IMR-90 (cell line): ENCODE measurements around the gene MAPK8IP3. TPM values are rescaled to one million over a fixed set of nuclear protein-coding genes. Genes with fewer than 3 reads are reported as not detected.

Experiments used
- ATAC-seq: fragments of 200-7000 bp; cut with Tn5 transposase; 2 replicates; pipeline ENCODE4 v1.9.1; 2020; ENCODE audit warnings: low read depth, mild to moderate bottlenecking, moderate library complexity
- BruUV-seq: library from RNA; stranded (reverse); fragments of 400-500 nt; replicated peaks from 2 replicates; lab custom pipeline; 2021; lab: Mats Ljungman, UMichigan
- CTCF ChIA-PET: fragments of 300-600 bp; formaldehyde crosslinking; extraction: SDS; loops from one replicate; lab custom pipeline; 2021; ENCODE audit warnings: antibody characterized with exemption; lab: Yijun Ruan, JAX
- POLR2A ChIA-PET: fragments of 300-600 bp; sonication (Branson Sonifier 250); formaldehyde crosslinking; loops from one replicate; lab custom pipeline; 2022; ENCODE audit warnings: antibody characterized with exemption; ENCODE audit not compliant: unreplicated experiment; lab: Charles Lee
- DNase-seq: peaks from one replicate; pipeline ENCODE4 v3.0.0; 2013
- H2AFZ ChIP-seq: replicated peaks from 2 replicates; pipeline ENCODE3; 2013; ENCODE audit warnings: low read length, mild to moderate bottlenecking; ENCODE audit not compliant: poor library complexity
- H2AK5ac ChIP-seq: 2 replicates; pipeline ENCODE4 v1.6.1; 2013; ENCODE audit warnings: low read depth, low read length, inconsistent platforms
- H2AK9ac ChIP-seq: replicated peaks from 2 replicates; pipeline ENCODE3; 2013; ENCODE audit warnings: mild to moderate bottlenecking, low read depth, low read length, moderate library complexity; ENCODE audit not compliant: poor library complexity
- H2BK120ac ChIP-seq: 2 replicates; pipeline ENCODE4 v1.6.1; 2013; ENCODE audit warnings: low read depth, low read length, inconsistent platforms
- H2BK15ac ChIP-seq: 3 replicates; pipeline ENCODE4 v1.6.1; 2013; ENCODE audit warnings: low read depth, low read length, inconsistent platforms
- H2BK20ac ChIP-seq: 2 replicates; pipeline ENCODE4 v1.6.1; 2013; ENCODE audit warnings: low read depth, mild to moderate bottlenecking, inconsistent platforms, low read length, moderate library complexity
- H2BK5ac ChIP-seq: 2 replicates; pipeline ENCODE4 v1.6.1; 2013; ENCODE audit warnings: mild to moderate bottlenecking, low read depth, low read length, inconsistent platforms; ENCODE audit not compliant: poor library complexity, severe bottlenecking
- H3K14ac ChIP-seq: replicated peaks from 2 replicates; pipeline ENCODE4 v1.6.1; 2013; ENCODE audit warnings: low read depth, low read length, inconsistent platforms
- H3K18ac ChIP-seq: 2 replicates; pipeline ENCODE4 v1.6.1; 2013; ENCODE audit warnings: low read depth, low read length, control low read depth
- H3K23ac ChIP-seq: 2 replicates; pipeline ENCODE4 v1.6.1; 2013; ENCODE audit warnings: low read depth, low read length, inconsistent platforms
- H3K27ac ChIP-seq: 2 replicates; pipeline ENCODE4 v1.5.1; 2013; ENCODE audit warnings: mild to moderate bottlenecking, control low read depth, low read length; ENCODE audit not compliant: insufficient read depth
- H3K27me3 ChIP-seq: 2 replicates; pipeline ENCODE4 v1.6.1; 2013; ENCODE audit warnings: low read length; ENCODE audit not compliant: control insufficient read depth, insufficient read depth
- H3K36me3 ChIP-seq: 2 replicates; pipeline ENCODE4 v1.6.1; 2013; ENCODE audit warnings: low read length, mixed read lengths; ENCODE audit not compliant: control insufficient read depth, insufficient read depth
- H3K4ac ChIP-seq: 2 replicates; pipeline ENCODE4 v1.6.1; 2013; ENCODE audit warnings: low read depth, low read length, inconsistent platforms
- H3K4me1 ChIP-seq: 2 replicates; pipeline ENCODE4 v1.6.1; 2013; ENCODE audit warnings: low read length, mixed read lengths; ENCODE audit not compliant: control insufficient read depth, insufficient read depth
- H3K4me2 ChIP-seq: 2 replicates; pipeline ENCODE4 v1.6.1; 2013; ENCODE audit warnings: low read depth, mild to moderate bottlenecking, control low read depth, low read length, moderate library complexity
- H3K4me3 ChIP-seq: 2 replicates; pipeline ENCODE4 v1.5.1; 2013; ENCODE audit warnings: low read depth, mild to moderate bottlenecking, control low read depth, low read length, moderate library complexity; ENCODE audit not compliant: insufficient read depth
- H3K56ac ChIP-seq: 2 replicates; pipeline ENCODE4 v1.6.1; 2013; ENCODE audit warnings: low read length, inconsistent platforms; ENCODE audit not compliant: insufficient read depth; ENCODE audit errors: extremely low read depth
- H3K79me1 ChIP-seq, 2 experiments: 2 replicates each; pipeline ENCODE4 v1.6.1; 2013; ENCODE audit warnings: low read length in 2 of 2, inconsistent platforms in 1 of 2, low read depth in 1 of 2
- H3K9ac ChIP-seq: 2 replicates; pipeline ENCODE4 v1.6.1; 2013; ENCODE audit warnings: low read depth, low read length, control low read depth
- H3K9me1 ChIP-seq: 2 replicates; pipeline ENCODE4 v1.6.1; 2013; ENCODE audit warnings: low read length, inconsistent platforms; ENCODE audit not compliant: insufficient read depth
- H3K9me3 ChIP-seq: 2 replicates; pipeline ENCODE4 v1.6.1; 2013; ENCODE audit warnings: low read length; ENCODE audit not compliant: control insufficient read depth, insufficient read depth
- H4K20me1 ChIP-seq: 2 replicates; pipeline ENCODE4 v1.6.1; 2013; ENCODE audit warnings: low read length, inconsistent platforms; ENCODE audit not compliant: insufficient read depth
- H4K5ac ChIP-seq: 2 replicates; pipeline ENCODE4 v1.6.1; 2013; ENCODE audit warnings: mild to moderate bottlenecking, low read depth, low read length, control low read depth
- H4K8ac ChIP-seq, 2 experiments: 2 replicates each; pipeline ENCODE4 v1.6.1; 2013; ENCODE audit warnings: low read depth in 2 of 2, low read length in 2 of 2, control low read depth in 1 of 2, inconsistent platforms in 1 of 2
- H4K91ac ChIP-seq: 2 replicates; pipeline ENCODE4 v1.6.1; 2013; ENCODE audit warnings: low read depth, low read length, inconsistent platforms; ENCODE audit not compliant: insufficient read depth
- FOS ChIP-seq: fragments of 150-350 bp; IDR thresholded peaks from 2 replicates; pipeline ENCODE4 v1.6.1; 2016; ENCODE audit warnings: low read depth, low read length
- NFE2L2 ChIP-seq: fragments of 150-350 bp; IDR thresholded peaks from 2 replicates; pipeline ENCODE4 v1.6.1; 2016; ENCODE audit warnings: low read depth, mild to moderate bottlenecking, low read length
- RAD21 ChIP-seq: IDR thresholded peaks from 2 replicates; pipeline ENCODE4 v1.6.1; 2012; ENCODE audit warnings: low read length, improper control_type of control experiment
- WGBS, 2 experiments: methylation state at CpG; one replicate each; pipeline versions ENCODE4 v1.1.5 to v1.1.7; 2013; ENCODE audit warnings: missing lambda C conversion rate in 2 of 2; ENCODE audit not compliant: insufficient read length in 1 of 2; ENCODE audit errors: extremely low coverage in 2 of 2; 5-methylcytosine and 5-hydroxymethylcytosine counted together
- dilution Hi-C: fragments of 300-500 bp; cut with HindIII; formaldehyde crosslinking; loops from one replicate; pipeline ENCODE4 v1.14.3; 2018; ENCODE audit warnings: low sequenced_read_pairs; ENCODE audit not compliant: unreplicated experiment
- in situ Hi-C: fragments of 300-500 bp; cut with MboI; formaldehyde crosslinking; loops from 3 replicates; pipeline ENCODE4 v1.14.3; 2019; ENCODE audit warnings: low sequenced_read_pairs, inconsistent platforms, mixed read lengths
- intact Hi-C: fragments of 100-400 bp; cut with micrococcal nuclease; formaldehyde crosslinking; loops from 2 replicates; pipeline ENCODE4 v1.10.0; 2022
- polyA plus RNA-seq, 3 experiments: library from polyadenylated mRNA; depleted of rRNA; stranded (reverse); fragments of >200 nt; gene quantifications; 2 replicates each; pipeline ENCODE4 v1.2.3, GENCODE V29; 2012; ENCODE audit warnings: low replicate concordance in 1 of 3
- total RNA-seq: library from RNA; depleted of rRNA; stranded (reverse); fragments of >200 nt; gene quantifications from 2 replicates; pipeline ENCODE4 v1.2.3, GENCODE V29; 2012

MAPK8IP3 gene
- total and polyA plus RNA-seq, 2 of the 4 experiments (the other 2 are of a cell fraction): 17.0 to 69.1 TPM

DNA sequence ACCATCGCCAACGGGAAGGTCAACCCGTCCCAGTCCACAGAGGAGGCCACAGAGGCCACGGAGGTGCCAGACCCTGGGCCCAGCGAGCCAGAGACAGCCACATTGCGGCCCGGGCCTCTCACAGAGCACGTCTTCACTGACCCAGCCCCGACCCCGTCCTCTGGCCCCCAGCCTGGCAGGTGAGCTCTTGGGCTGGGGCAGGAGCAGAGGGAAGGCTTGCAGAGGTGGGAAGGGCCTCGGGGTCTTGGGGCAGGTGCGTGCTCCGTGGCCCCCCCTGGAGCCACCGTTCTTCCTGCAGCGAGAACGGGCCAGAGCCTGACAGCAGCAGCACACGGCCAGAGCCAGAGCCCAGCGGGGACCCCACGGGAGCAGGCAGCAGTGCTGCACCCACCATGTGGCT, 60.2 kb downstream of the MAPK8IP3 start:
- in situ Hi-C loops (no loop called here), dilution Hi-C loops (no loop called here), intact Hi-C loops (no loop called here)
- H4K8ac ChIP-seq: no peak overlapping the region
- H4K91ac ChIP-seq: no peak overlapping the region
- H3K56ac ChIP-seq: no peak overlapping the region
- H2AK5ac ChIP-seq: no peak overlapping the region
- H3K23ac ChIP-seq: no peak overlapping the region
- H3K27ac ChIP-seq: no peak overlapping the region
- H2BK120ac ChIP-seq: no peak overlapping the region
- no peaks in the 10 kb centered on the region for H3K4me1 ChIP-seq
- no peak overlapping the region for H4K5ac ChIP-seq
- H3K79me1 ChIP-seq: peaks cover 0 to 15% of the 10 kb centered on the region in 2 experiments; a peak in 1 of 4 replicates
- H4K20me1 ChIP-seq: peaks cover 17% of the 10 kb centered on the region
- no peak overlapping the region for H3K18ac ChIP-seq
- H3K14ac ChIP-seq: no peak overlapping the region
- H2BK5ac ChIP-seq: no peak overlapping the region
- H3K4ac ChIP-seq: no peak overlapping the region
- H2AFZ ChIP-seq: no peak overlapping the region
- CTCF ChIA-PET: no interaction called here
- peaks cover 68% of the 10 kb centered on the region for H3K36me3 ChIP-seq
- no peaks in the 10 kb centered on the region for H3K9me1 ChIP-seq
- no peak overlapping the region for H2BK20ac ChIP-seq
- H2AK9ac ChIP-seq: no peak overlapping the region
- H3K9me3 ChIP-seq: no peaks in the 10 kb centered on the region
- POLR2A ChIA-PET: no interaction called here
- no peak for TF ChIP-seq NFE2L2
- TF ChIP-seq RAD21: no peak
- no peak for TF ChIP-seq FOS
- H2BK15ac ChIP-seq: no peak overlapping the region
- H3K4me3 ChIP-seq: no peak overlapping the region
- WGBS, 2 experiments: 96% methylated on average over 5 of the region's 19 CpGs; no CpG with 5 or more reads in 1 of the 2 experiments
- no peak overlapping the region for H3K9ac ChIP-seq
- no peaks in the 10 kb centered on the region for H3K27me3 ChIP-seq
- BruUV-seq: no TSS peak
- ATAC-seq (no peak), DNase-seq (no peak)
- H3K4me2 ChIP-seq: no peak overlapping the region
